Endothelial cell of umbilical vein (primary cell): ENCODE data around the gene DDX49. TPM values are rescaled to one million over a fixed set of nuclear protein-coding genes. Genes with fewer than 3 reads are reported as not detected.

Source experiments
- BruUV-seq: library from RNA; stranded (reverse); fragments of 400-500 nt; replicated peaks from 2 replicates; lab custom pipeline; 2021; lab: Mats Ljungman, UMichigan
- CTCF ChIA-PET: fragments of 300-600, 350-600 bp; sonication (Branson Sonifier 250); formaldehyde crosslinking; loops from one replicate; lab custom pipeline; 2021; ENCODE audit warnings: antibody characterized with exemption, inconsistent platforms; lab: Charles Lee
- POLR2A ChIA-PET: fragments of 300-600, 350-600 bp; sonication (Branson Sonifier 250); formaldehyde crosslinking; loops from one replicate; lab custom pipeline; 2021; ENCODE audit warnings: antibody characterized with exemption, inconsistent platforms; lab: Charles Lee
- DNase-seq: peaks from one replicate; pipeline ENCODE4 v3.0.0-alpha.2; 2011; ENCODE audit warnings: low read depth, low spot score
- FAIRE-seq: peaks from 2 replicates; lab custom pipeline; 2011; peaks lifted over from hg19 to GRCh38; lab: Jason Lieb, UNC
- H2AFZ ChIP-seq: 2 replicates; pipeline ENCODE4 v1.6.0; 2012; ENCODE audit warnings: low read depth, low read length, control low read depth, inconsistent platforms
- H3K27ac ChIP-seq: 2 replicates; pipeline ENCODE4 v1.5.1; 2011; ENCODE audit warnings: low read depth, mild to moderate bottlenecking, control low read depth, low read length, moderate library complexity; ENCODE audit not compliant: insufficient read depth
- H3K27me3 ChIP-seq, 2 experiments: 2 replicates each; pipeline versions ENCODE4 v1.6.0 to v1.6.1; 2011; ENCODE audit warnings: low read length in 2 of 2, mixed read lengths in 1 of 2; ENCODE audit not compliant: control insufficient read depth in 2 of 2, insufficient read depth in 2 of 2
- H3K36me3 ChIP-seq, 2 experiments: 2 replicates in 1 of 2; 3 replicates in 1 of 2; pipeline ENCODE4 v1.5.1; 2011; ENCODE audit warnings: low read length in 2 of 2, mild to moderate bottlenecking in 1 of 2, moderate library complexity in 1 of 2; ENCODE audit not compliant: control insufficient read depth in 2 of 2, insufficient read depth in 2 of 2; ENCODE audit errors: extremely low read depth in 1 of 2
- H3K4me1 ChIP-seq: 3 replicates; pipeline ENCODE4 v1.5.1; 2011; ENCODE audit warnings: mild to moderate bottlenecking, low read length; ENCODE audit not compliant: control insufficient read depth, insufficient read depth; ENCODE audit errors: extremely low read depth
- H3K4me2 ChIP-seq: 2 replicates; pipeline ENCODE4 v1.6.1; 2011; ENCODE audit warnings: low read length, control low read depth, mixed read lengths; ENCODE audit not compliant: insufficient read depth
- H3K4me3 ChIP-seq, 3 experiments: fragments of 200-600 bp in 1 of 3; sonication (generic), shearing (Covaris generic) in 1 of 3; replicated peaks in 1 of 3; 2 replicates each; pipeline ENCODE4 v1.5.1; 2011 to 2016; ENCODE audit warnings: control low read depth in 3 of 3, low read length in 3 of 3, mild to moderate bottlenecking in 2 of 3, inconsistent platforms in 1 of 3, low read depth in 1 of 3, moderate library complexity in 1 of 3; ENCODE audit not compliant: insufficient read depth in 1 of 3
- H3K79me2 ChIP-seq: 2 replicates; pipeline ENCODE4 v1.6.0; 2012; ENCODE audit warnings: low read length, inconsistent platforms; ENCODE audit not compliant: control insufficient read depth, insufficient read depth
- H3K9ac ChIP-seq: replicated peaks from 2 replicates; pipeline ENCODE3; 2011; ENCODE audit warnings: low read length, control low read depth; ENCODE audit not compliant: insufficient read depth; ENCODE audit errors: extremely low read depth
- H3K9me1 ChIP-seq: replicated peaks from 3 replicates; pipeline ENCODE4 v1.6.0; 2011; ENCODE audit warnings: mild to moderate bottlenecking, low read length; ENCODE audit not compliant: control insufficient read depth, insufficient read depth; ENCODE audit errors: extremely low read depth
- H3K9me3 ChIP-seq: replicated peaks from 2 replicates; pipeline ENCODE4 v1.5.1; 2012; ENCODE audit warnings: low read length, inconsistent platforms; ENCODE audit not compliant: control insufficient read depth, insufficient read depth
- H4K20me1 ChIP-seq: replicated peaks from 2 replicates; pipeline ENCODE3; 2011; ENCODE audit warnings: mild to moderate bottlenecking, low read length; ENCODE audit not compliant: control insufficient read depth, insufficient read depth; ENCODE audit errors: extremely low read depth
- EZH2 ChIP-seq: IDR thresholded peaks from 2 replicates; pipeline ENCODE4 v1.6.1; 2012; ENCODE audit warnings: borderline replicate concordance, low read depth, mild to moderate bottlenecking, moderate library complexity, low read length, inconsistent platforms; ENCODE audit not compliant: severe bottlenecking
- FOS ChIP-seq: IDR thresholded peaks from 2 replicates; pipeline ENCODE4 v1.6.1; 2011; ENCODE audit warnings: mild to moderate bottlenecking, low read length, moderate library complexity, borderline replicate concordance; ENCODE audit not compliant: insufficient read depth
- GATA2 ChIP-seq: IDR thresholded peaks from 2 replicates; pipeline ENCODE4 v1.7.0; 2011; ENCODE audit warnings: low read depth, mild to moderate bottlenecking, moderate library complexity, mixed read lengths, low read length; ENCODE audit not compliant: insufficient read length, insufficient read depth
- POLR2A ChIP-seq: IDR thresholded peaks from 2 replicates; pipeline ENCODE4 v1.6.1; 2012; ENCODE audit warnings: low read depth, mild to moderate bottlenecking, control low read depth, low read length
- POLR2AphosphoS5 ChIP-seq: IDR thresholded peaks from 2 replicates; pipeline ENCODE4 v1.6.1; 2012; ENCODE audit warnings: low read depth, mild to moderate bottlenecking, control low read depth, low read length, moderate library complexity; ENCODE audit not compliant: insufficient read depth
- dilution Hi-C: fragments of 300-500 bp; cut with MboI; formaldehyde crosslinking; loops from one replicate; pipeline ENCODE4 v1.15.0; 2019; ENCODE audit warnings: low sequenced_read_pairs; ENCODE audit not compliant: extremely low pct_ligation_motif_present
- intact Hi-C: fragments of 100-400 bp; cut with micrococcal nuclease; formaldehyde crosslinking; loops from one replicate; pipeline ENCODE4 v1.10.0; 2022
- polyA plus RNA-seq, 4 experiments: library from polyadenylated mRNA; depleted of rRNA in 3 of 4; stranded (reverse) in 3 of 4; unstranded in 1 of 4; fragments of >200 nt; gene quantifications; 2 replicates each; pipeline versions ENCODE4 v1.2.1 to v1.2.3, GENCODE V29; 2011 to 2012; ENCODE audit warnings: missing spikeins in 1 of 4
- total RNA-seq: library from RNA; stranded (reverse); gene quantifications from 2 replicates; pipeline ENCODE4 v1.2.3, GENCODE V29; 2021
- TF ChIP-seq, protein P1 (sequence below): IDR thresholded peaks from 2 replicates; pipeline ENCODE4 v1.6.1; 2011; ENCODE audit not compliant: insufficient read depth, insufficient read length
- TF ChIP-seq, protein P2 (sequence below), 2 donors: IDR thresholded peaks; 1 replicate in 1 of 2; 2 replicates in 1 of 2; pipeline ENCODE4 v1.5.1; 2011; ENCODE audit warnings: low read length in 2 of 2, mild to moderate bottlenecking in 2 of 2, moderate library complexity in 2 of 2, control low read depth in 1 of 2, inconsistent platforms in 1 of 2, low read depth in 1 of 2; ENCODE audit not compliant: insufficient read depth in 1 of 2; ENCODE audit errors: extremely low read depth in 1 of 2

The DDX49 gene
- total and polyA plus RNA-seq, 2 donors (not counting 3 experiments of a cell fraction or from before 2014, with no cell fraction given): 51.9 to 60.1 TPM

DNA sequence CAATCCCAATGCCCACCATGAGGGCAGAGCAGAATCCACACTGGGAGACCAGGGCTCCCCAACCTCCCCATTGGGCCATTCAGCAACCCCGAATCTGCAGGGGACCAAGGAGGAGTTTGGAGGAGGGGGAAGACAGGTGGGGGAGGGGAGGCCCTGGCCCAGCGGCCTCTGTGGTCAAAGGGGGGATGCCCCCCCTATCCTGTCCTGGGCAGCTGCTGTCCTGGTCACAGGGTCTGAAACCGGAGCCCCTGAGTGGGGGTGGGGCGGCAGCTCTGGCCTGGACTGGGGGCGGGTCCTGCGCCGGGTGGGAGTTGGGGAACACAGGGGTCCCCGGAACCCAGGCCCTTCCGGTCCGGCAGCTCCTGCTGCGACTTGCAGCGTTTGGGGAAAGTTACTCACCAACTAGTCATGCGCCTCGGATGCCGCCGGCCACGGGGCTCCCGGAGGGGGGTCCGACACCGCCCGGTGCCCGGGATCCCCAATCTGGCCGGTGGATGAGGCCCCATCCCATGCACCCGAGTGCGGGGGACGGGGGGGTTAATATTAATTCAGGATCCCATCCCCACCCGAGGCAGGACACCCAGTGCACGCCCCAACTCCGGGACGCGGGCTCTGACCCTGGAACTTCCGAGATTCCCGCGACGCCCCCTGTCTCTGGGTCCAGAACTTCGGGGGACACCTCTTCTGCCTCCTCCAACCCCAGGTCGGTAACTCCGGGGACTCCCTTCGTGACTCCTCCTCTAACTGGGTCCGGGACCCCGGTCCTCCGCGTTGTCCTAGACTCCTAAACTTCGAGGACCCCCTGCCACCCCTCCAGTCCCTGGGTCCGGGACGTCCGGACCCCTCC is 20.6 kb downstream of the DDX49 start:
- TSS peak; percentile 59 for BruUV-seq
- Histone ChIP-seq H3K4me1 (peaks cover 7% of the 10 kb centered on the region), H3K9me1 (no peaks in the 10 kb centered on the region), H2AFZ (peak overlapping the region; percentile 36), H3K4me3 (peak overlapping the region; percentile 88 to 99 (median 97)), H3K4me2 (peak overlapping the region; percentile 81), H3K36me3 (peaks cover 5 to 15% of the 10 kb centered on the region in 2 experiments), H3K9me3 (no peaks in the 10 kb centered on the region), H3K27me3 (no peaks in the 10 kb centered on the region), H3K9ac (peak overlapping the region; percentile 87), H3K79me2 (peaks cover 27% of the 10 kb centered on the region), H3K27ac (peak overlapping the region; percentile 70), H4K20me1 (no peaks in the 10 kb centered on the region)
- DNase-seq: peak; percentile 35
- TF ChIP-seq POLR2AphosphoS5: peak; percentile 43
- TF ChIP-seq, protein P1, sequence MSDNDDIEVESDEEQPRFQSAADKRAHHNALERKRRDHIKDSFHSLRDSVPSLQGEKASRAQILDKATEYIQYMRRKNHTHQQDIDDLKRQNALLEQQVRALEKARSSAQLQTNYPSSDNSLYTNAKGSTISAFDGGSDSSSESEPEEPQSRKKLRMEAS: no peak
- no peak for TF ChIP-seq FOS
- TF ChIP-seq EZH2: no peak
- TF ChIP-seq, protein P2, sequence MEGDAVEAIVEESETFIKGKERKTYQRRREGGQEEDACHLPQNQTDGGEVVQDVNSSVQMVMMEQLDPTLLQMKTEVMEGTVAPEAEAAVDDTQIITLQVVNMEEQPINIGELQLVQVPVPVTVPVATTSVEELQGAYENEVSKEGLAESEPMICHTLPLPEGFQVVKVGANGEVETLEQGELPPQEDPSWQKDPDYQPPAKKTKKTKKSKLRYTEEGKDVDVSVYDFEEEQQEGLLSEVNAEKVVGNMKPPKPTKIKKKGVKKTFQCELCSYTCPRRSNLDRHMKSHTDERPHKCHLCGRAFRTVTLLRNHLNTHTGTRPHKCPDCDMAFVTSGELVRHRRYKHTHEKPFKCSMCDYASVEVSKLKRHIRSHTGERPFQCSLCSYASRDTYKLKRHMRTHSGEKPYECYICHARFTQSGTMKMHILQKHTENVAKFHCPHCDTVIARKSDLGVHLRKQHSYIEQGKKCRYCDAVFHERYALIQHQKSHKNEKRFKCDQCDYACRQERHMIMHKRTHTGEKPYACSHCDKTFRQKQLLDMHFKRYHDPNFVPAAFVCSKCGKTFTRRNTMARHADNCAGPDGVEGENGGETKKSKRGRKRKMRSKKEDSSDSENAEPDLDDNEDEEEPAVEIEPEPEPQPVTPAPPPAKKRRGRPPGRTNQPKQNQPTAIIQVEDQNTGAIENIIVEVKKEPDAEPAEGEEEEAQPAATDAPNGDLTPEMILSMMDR (IDR thresholded peaks at IDR 0.05; ENCODE audit: extremely low read depth in 1 of 2, insufficient read depth in 1 of 2, low read depth in 1 of 2, low read length in 2 of 2): no peak
- no peak for TF ChIP-seq GATA2
- peak; percentile 74 for TF ChIP-seq POLR2A
- intact Hi-C loops: loop anchor here (1.0 to 2.0 kb wide), 2 partner anchors 21 to 46 kb away; partner anchors contain the start of genes COPE and DDX49
- dilution Hi-C loops: no loop called here
- peak; percentile 31 for FAIRE-seq
- ChIA-PET POLR2A (no interaction called here), CTCF (interaction anchor here (0.9 to 2.1 kb wide), 5 partner anchors 9 to 352 kb away, joined by 3 to 35 read pairs (median 3); no protein-coding TSS in a partner anchor)
